Fibroblast of skin of left biceps (primary cell): ENCODE data around the gene MPZL2.

Experiments used
- DNase-seq, 2 experiments: peaks; one replicate each; pipeline ENCODE4 v3.0.0-alpha.2; 2013; ENCODE audit warnings: low read depth in 2 of 2

MPZL2 gene

GRCh38 chr11:118219732-118220131, 44.4 kb downstream of the MPZL2 start:
- DNase-seq = no peak

GRCh38 chr11:118219244-118219643, 44.9 kb downstream of the MPZL2 start:
- DNase-seq = no peak

- no peak for DNase-seq
Observed at GRCh38 chr11:118217575-118217974, 46.5 kb downstream of the MPZL2 start.

DNA sequence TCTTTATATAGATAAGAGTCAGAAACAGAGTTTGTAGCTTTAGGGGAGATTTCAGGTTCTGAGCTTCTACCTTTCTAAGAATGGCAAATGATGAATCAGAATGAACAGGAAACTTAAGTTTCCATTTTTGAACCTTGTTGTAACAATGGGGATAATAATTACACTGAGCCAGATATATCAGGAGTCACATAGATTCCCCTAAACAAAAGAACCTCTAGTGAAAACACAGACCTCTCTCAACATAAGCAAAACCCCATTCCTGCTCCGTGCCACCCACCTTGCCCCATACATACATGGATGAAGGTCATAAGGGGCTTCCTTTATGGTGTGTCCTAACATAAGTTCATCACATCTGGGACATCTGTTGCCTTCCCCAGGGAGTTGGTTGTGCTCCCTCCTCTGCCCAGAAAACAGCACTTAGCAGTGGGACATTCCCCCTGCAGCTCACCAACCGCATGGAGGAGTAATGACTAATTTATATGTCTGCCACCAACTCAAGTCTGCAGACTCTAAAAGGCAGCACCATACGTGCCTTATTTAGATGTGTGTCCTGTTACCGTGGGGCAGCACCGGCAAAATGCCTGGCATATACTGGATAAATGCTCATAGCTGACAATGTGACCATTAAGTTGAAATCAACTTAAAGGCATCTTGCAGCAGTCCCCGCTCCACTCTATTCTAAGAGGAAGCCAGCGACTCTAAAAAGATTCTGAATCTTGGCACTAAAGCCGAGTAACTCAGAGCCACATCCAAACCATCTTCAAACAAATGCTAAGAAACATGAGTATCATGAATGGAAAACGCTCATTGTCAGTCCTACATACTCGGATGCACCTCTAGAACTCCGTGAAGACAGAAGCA, 47.2 kb downstream of the MPZL2 start:
- no peak for DNase-seq

DNA sequence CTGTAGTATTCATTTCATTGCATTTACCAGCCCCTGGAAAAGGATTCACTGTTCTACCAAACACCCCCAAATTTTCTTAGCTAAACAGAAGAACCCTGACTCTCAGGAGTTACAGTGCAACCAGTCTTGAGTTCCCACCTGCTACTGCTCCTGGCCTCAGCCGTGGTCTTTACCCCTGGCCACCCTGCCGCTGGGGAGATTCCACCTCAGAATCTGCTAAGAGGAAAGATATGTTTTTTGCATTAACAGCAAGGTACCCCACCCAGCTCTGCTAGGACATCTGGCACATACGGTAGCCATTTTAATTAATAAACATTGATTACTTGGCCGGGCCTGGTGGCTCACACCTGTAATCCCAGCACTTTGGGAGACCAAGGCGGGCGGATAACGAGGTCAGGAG, 48.3 kb downstream of the MPZL2 start:
- no peak for DNase-seq

DNA sequence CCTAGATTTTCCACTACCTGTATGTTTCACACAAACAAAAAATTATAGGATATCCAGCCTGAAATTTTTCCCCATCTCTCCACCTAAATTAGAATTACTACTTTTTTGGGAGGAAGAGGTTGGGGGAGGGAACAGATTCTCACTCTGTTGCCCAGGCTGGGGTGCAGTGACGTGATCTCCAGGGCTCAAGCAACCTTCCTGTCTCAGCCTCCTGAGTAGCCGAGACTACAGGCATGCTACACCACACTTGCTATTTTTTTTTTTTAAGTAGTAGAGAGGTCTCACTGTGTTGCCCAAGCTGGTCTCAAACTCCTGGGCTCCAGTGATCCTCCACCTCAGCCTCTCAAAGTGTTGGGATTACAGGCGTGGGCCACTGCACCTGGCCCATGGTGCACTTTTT, 48.8 kb downstream of the MPZL2 start:
- DNase-seq = no peak

- no peak for DNase-seq
Observed at GRCh38 chr11:118214210-118214914, 49.7 kb downstream of the MPZL2 start.

- no peak for DNase-seq
Observed at GRCh38 chr11:118213781-118214180, 50.3 kb downstream of the MPZL2 start.

- DNase-seq = no peak
Observed at GRCh38 chr11:118213201-118213600, 50.9 kb downstream of the MPZL2 start.

DNA sequence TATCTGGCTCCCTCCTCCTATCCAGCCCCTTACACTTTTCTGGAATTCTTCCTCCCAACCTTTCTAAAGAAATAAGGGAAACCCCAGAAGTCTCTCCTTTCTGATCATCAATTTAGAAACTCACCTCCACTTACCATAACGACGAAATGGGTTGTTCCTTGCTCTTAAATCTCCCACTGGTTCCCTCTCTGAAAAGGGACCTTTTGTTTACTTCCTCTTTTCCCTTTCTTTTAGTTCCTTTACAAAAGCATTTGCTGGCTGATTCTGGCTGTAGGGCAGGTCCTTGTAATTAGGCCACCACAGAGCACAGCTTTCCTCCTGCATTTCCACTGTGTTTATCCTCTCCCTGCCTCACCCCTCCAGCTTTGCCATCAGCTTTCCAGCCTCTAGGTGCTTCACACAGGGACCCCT, 51.3 kb downstream of the MPZL2 start:
- no peak for DNase-seq

DNA sequence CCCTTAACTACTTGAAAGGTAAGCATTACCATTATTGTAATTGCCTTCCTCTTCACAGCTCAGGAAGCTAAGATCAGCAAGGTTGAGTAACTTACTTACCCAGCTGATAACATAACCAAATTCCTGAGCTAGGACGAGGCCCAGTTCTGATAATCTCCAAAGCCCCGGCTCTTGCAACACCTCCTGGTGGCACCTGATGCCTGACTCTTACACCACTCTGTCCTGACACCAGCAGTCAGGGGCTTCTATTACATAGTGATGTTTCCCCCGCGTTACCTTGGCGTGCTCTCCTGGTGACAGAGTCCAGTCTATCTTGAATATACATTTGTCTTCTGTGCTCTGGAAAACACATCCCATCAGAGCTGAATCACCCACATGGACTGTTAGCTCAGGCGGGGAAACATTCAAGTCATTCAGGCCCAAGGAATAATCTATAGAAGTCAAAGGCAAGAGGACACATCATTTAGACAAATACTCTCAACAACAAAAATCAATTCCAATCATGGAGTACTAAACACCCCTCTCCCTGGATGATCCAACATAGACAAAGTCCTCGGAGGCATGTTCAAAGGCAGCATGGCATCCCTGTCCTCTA, 51.9 kb downstream of the MPZL2 start:
- no peak for DNase-seq

GRCh38 chr11:118211006-118211405, 53.1 kb downstream of the MPZL2 start:
- no peak for DNase-seq

GRCh38 chr11:118210323-118210722, 53.8 kb downstream of the MPZL2 start:
- DNase-seq = no peak

DNA sequence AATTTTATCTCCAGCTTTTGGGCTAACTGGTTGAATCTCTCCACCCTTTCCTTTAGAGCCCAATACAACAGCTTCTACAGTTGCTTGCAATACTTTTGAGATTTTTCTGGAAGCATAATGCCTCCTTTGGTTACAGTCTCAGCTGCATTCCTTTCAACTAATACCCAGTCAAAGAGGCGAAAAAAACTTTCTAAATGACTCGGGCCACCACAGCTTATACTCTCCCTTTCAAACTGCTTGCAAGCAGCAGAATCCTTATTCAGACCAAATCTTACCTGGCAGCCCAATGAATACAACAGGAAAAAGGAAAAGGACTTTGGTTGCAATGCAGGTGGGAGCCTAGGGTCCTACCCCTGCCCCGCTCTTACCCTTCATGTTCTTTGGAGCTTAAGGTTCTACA, 55.1 kb downstream of the MPZL2 start:
- DNase-seq = no peak

DNA sequence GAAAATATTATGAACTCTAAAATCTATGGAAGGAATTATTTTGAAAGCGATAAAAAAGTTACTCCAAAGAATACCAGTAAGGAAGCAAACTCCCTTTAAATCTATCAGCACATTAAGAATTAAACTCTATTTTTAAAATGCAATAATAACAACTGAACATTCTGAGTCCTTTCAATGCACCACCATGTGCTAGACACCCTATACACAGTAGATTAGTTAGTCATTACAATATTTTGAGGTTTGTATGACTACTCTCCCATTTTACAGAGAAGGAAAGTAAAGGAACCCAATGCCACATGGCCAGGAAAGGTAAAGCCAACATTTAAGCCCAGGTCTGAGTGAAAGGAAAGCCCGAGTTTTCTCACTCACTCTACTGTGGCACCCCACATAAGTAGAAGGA, 57.0 kb downstream of the MPZL2 start:
- no peak for DNase-seq

DNA sequence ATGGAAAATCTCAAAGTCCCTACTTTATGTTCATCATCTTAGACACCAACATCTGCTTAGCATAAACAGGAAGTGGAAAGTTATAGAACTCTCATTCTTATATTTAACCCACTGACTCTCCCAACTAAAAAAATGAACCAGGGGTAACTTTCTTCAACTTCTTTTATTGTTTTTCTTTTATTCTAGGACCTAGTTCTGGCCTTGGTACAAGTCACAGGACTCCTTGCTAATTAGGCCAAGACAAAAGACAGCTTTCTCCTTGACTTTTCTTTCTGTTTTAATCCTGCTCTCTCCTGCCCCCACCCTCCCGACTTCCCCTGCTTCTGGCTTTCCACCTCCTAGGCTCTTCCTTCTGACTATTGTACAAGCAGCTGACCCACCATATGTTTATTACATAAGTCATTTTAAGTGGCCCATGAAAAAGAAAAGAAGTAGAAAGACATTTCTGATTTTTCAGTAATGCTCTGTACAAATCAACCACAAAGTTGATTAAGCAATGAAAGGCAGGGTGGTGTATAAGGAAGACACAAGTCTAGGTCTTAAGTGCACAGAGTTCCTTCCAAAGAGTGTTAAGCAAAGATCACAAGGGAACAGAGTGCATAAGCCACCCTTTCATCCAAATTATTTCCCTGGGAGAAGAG, 57.6 kb downstream of the MPZL2 start:
- no peak for DNase-seq

DNA sequence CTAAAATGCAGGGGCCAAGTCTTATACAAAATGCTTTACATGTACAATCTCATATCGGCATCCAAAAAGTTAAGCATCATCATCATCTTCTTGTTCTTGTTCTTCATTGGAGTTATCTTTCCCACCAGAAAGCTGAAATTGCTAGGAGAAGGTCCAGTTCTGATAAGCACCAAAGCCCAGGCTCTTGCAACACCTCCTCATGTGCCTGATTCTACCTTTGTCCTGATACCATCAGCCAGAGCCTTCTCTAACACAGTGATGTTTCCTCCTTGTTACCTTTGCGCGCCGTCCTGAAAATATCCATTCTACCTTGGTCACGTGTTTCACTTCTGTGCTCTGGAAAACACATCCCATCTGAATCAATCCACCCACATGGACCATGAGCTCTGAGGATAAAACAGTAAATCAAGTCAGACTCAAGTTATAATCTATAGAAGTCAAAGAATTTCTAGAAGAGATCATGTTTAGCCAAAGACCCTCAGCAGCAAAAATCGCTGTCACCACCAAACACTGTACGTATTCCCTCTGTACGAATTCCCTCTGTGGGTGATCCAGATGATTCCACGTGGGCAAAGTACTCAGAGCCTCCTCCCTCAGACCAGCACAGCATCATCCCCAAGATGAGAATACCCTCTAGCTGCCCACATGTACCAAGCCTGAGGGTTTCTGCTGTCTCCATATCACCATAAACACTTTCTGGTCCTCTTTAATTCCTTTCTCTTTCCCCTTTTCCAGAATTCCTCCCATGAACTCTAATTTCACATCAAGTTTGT, 58.3 kb downstream of the MPZL2 start:
- DNase-seq = no peak
